LNCaP clone FGC (cell line): ENCODE results near the gene VN1R2.
"Not testable (repeated sequence)": the region's sequence is repeated elsewhere in the genome, so short reads cannot be mapped to it uniquely, and the experiment has no call there.

Experiments
- DNase-seq: peaks from one replicate; pipeline ENCODE4 v3.0.0-alpha.2; 2011; ENCODE audit warnings: low read depth
- H3K4me3 ChIP-seq: 2 replicates; pipeline ENCODE4 v1.5.1; 2011; ENCODE audit warnings: mild to moderate bottlenecking, low read depth, low read length, control low read depth
- CTCF ChIP-seq: IDR thresholded peaks from 2 replicates; pipeline ENCODE4 v1.5.1; 2012; ENCODE audit warnings: mild to moderate bottlenecking; ENCODE audit not compliant: control insufficient read depth, insufficient read depth; ENCODE audit errors: extremely low read depth

VN1R2 gene

GRCh38 chr19:53257715-53258342, at the start of gene VN1R2:
TSS of gene VN1R2 (plus strand) at chr19:53258292. CDS start at chr19:53258376, 84 bp downstream.
- DNase-seq, H3K4me3 ChIP-seq: not testable (repeated sequence)

GRCh38 chr19:53211554-53211953, 46.5 kb upstream of the VN1R2 start:
- DNase-seq, H3K4me3 ChIP-seq: not testable (repeated sequence)

GRCh38 chr19:53212703-53213320, 45.3 kb upstream of the VN1R2 start:
- H3K4me3 ChIP-seq = no peak overlapping the region
- no peak for TF ChIP-seq CTCF
- DNase-seq = no peak

- not testable (repeated sequence) for H3K4me3 ChIP-seq, DNase-seq
Measured at GRCh38 chr19:53222716-53223115, 35.4 kb upstream of the VN1R2 start.

- no peak overlapping the region for H3K4me3 ChIP-seq
- DNase-seq = no peak
- TF ChIP-seq CTCF = no peak
Measured at GRCh38 chr19:53224606-53225005, 33.5 kb upstream of the VN1R2 start.

GRCh38 chr19:53237114-53237777, 20.8 kb upstream of the VN1R2 start:
- DNase-seq = no peak
- H3K4me3 ChIP-seq = no peak overlapping the region
- TF ChIP-seq CTCF = no peak

GRCh38 chr19:53246498-53246897, 11.6 kb upstream of the VN1R2 start:
- no peak overlapping the region for H3K4me3 ChIP-seq
- no peak for TF ChIP-seq CTCF
- no peak for DNase-seq

GRCh38 chr19:53254411-53255341, 3.4 kb upstream of the VN1R2 start, which contains the start of gene ZNF677:
TSS of gene ZNF677 (minus strand) at chr19:53254873. CDS start at chr19:53251550, 3,323 bp downstream.
- peak within 1 kb of the TSS; percentile 67 for H3K4me3 ChIP-seq
- DNase-seq = peak; percentile 71
- no peak for TF ChIP-seq CTCF

- not testable (repeated sequence) for DNase-seq, H3K4me3 ChIP-seq
Measured at GRCh38 chr19:53267623-53268022, 9.5 kb downstream of the VN1R2 start, which contains the start of gene VN1R4. TSS of gene VN1R4 (minus strand) at chr19:53267723. CDS start at chr19:53267665, 58 bp downstream.

- DNase-seq, H3K4me3 ChIP-seq: not testable (repeated sequence)
Measured at GRCh38 chr19:53269861-53270260, 11.8 kb downstream of the VN1R2 start.
